ENCODE data around the gene BMPER.

Gene BMPER

DNA sequence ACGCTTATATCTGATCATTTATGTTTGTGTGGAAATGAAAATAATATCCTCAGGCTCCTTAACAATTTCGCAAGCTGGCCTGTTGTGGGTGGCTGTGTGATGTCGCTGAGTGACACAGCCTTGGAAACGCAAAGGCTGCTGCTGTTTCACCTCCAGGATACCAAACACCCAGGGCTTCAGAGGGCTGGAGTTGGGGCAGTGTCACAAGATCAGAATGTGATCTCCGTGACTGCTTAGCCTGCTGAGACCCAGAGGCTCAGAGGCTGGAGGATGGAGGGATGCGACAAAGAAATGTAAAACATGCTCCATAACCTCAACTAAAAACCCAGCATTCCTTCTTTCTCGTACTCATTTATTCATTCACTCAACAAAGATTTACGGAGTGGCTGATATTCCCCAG, 37.2 kb upstream of the BMPER start:
- Histone ChIP-seq H3F3A (ENCODE audit: insufficient read depth) (no peaks in the 10 kb centered on the region), H3K4me2 (ENCODE audit: low read depth, low read length, poor library complexity, severe bottlenecking) (no peak overlapping the region), H3K79me2 (ENCODE audit: insufficient read depth, low read length) (no peaks in the 10 kb centered on the region), H3K36me3 (ENCODE audit: low read length) (no peaks in the 10 kb centered on the region), H3K27ac (ENCODE audit: low read depth, low read length) (no peak overlapping the region), H3K9me2 (replicated peaks; ENCODE audit: insufficient read depth, low read length) (no peaks in the 10 kb centered on the region), H3K9ac (ENCODE audit: low read length) (no peak overlapping the region), H3K9me3 (ENCODE audit: insufficient read depth, low read length) (no peaks in the 10 kb centered on the region), H3K4me3 (ENCODE audit: insufficient read depth, low read length, poor library complexity, severe bottlenecking) (no peak overlapping the region), H4K20me1 (ENCODE audit: low read depth, low read length) (0 out of 2 replicates have a peak, but pooled peaks cover 3% of the 10 kb centered on the region), H3K27me3 (ENCODE audit: low read length) (no peaks in the 10 kb centered on the region), H2AFZ (ENCODE audit: low read depth, low read length, severe bottlenecking) (no peak overlapping the region)
- TF ChIP-seq, protein P1, sequence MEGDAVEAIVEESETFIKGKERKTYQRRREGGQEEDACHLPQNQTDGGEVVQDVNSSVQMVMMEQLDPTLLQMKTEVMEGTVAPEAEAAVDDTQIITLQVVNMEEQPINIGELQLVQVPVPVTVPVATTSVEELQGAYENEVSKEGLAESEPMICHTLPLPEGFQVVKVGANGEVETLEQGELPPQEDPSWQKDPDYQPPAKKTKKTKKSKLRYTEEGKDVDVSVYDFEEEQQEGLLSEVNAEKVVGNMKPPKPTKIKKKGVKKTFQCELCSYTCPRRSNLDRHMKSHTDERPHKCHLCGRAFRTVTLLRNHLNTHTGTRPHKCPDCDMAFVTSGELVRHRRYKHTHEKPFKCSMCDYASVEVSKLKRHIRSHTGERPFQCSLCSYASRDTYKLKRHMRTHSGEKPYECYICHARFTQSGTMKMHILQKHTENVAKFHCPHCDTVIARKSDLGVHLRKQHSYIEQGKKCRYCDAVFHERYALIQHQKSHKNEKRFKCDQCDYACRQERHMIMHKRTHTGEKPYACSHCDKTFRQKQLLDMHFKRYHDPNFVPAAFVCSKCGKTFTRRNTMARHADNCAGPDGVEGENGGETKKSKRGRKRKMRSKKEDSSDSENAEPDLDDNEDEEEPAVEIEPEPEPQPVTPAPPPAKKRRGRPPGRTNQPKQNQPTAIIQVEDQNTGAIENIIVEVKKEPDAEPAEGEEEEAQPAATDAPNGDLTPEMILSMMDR (IDR thresholded peaks at IDR 0.05; ENCODE audit: insufficient read depth, low read length, poor library complexity, severe bottlenecking) = no peak
- no peak for TF ChIP-seq EZH2phosphoT487 (conservative IDR thresholded peaks at IDR 0.05; ENCODE audit: low read length)

DNA sequence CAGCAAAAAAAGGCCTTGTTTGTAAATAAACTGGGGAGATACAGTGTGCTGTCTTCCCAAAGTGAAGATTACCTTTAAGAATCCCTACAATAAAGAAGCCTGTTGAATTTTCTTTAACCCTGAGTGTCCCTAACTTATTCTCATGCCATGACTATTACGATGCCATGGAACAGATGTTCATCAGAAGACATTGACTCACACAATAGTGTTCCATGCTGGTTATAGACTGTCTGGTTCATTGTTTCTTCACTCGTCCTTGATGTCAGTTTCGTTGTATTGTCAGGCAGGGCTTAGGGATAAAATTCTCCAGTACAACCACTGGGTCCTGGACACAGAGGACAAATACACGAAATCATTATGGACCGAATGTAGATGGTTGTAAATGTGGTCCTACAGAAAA, 36.2 kb upstream of the BMPER start:
- Histone ChIP-seq H3K9me2 (replicated peaks; ENCODE audit: insufficient read depth, low read length) (no peaks in the 10 kb centered on the region), H3K27me3 (ENCODE audit: low read length) (no peaks in the 10 kb centered on the region), H3K36me3 (ENCODE audit: low read length) (no peaks in the 10 kb centered on the region), H3K27ac (ENCODE audit: low read depth, low read length) (no peak overlapping the region), H3K4me2 (ENCODE audit: low read depth, low read length, poor library complexity, severe bottlenecking) (no peak overlapping the region), H3K4me3 (ENCODE audit: insufficient read depth, low read length, poor library complexity, severe bottlenecking) (no peak overlapping the region), H2AFZ (ENCODE audit: low read depth, low read length, severe bottlenecking) (no peak overlapping the region), H3K79me2 (ENCODE audit: insufficient read depth, low read length) (no peaks in the 10 kb centered on the region), H3K9ac (ENCODE audit: low read length) (no peak overlapping the region), H4K20me1 (ENCODE audit: low read depth, low read length) (0 out of 2 replicates have a peak, but pooled peaks cover 3% of the 10 kb centered on the region), H3F3A (ENCODE audit: insufficient read depth) (no peaks in the 10 kb centered on the region), H3K9me3 (ENCODE audit: insufficient read depth, low read length) (no peaks in the 10 kb centered on the region)
- TF ChIP-seq, protein P1 (IDR thresholded peaks at IDR 0.05; ENCODE audit: insufficient read depth, low read length, poor library complexity, severe bottlenecking) = no peak
- no peak for TF ChIP-seq EZH2phosphoT487 (conservative IDR thresholded peaks at IDR 0.05; ENCODE audit: low read length)

DNA sequence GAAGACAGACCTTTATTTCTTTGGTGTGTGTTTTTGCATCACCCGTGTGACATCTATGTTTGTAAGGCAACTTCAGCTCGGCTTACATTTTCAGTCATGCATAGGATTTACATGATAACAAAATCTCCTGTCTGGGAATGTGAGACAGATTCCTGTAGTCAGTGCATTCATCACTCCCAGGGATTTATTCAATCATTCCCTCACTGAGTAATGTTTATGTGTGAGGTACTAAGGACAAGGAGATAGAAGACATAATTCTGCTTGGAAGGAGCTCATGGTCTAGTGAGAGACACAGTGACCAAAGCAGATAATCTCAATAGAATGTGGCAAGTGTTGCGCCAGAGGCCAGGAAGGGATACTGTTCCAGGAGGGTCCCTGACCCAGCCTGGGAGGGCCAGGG, 35.2 kb upstream of the BMPER start:
- Histone ChIP-seq H3K9me2 (replicated peaks; ENCODE audit: insufficient read depth, low read length) (no peaks in the 10 kb centered on the region), H3K9ac (ENCODE audit: low read length) (no peak overlapping the region), H3K4me3 (ENCODE audit: insufficient read depth, low read length, poor library complexity, severe bottlenecking) (no peak overlapping the region), H3F3A (ENCODE audit: insufficient read depth) (no peaks in the 10 kb centered on the region), H3K27me3 (ENCODE audit: low read length) (no peaks in the 10 kb centered on the region), H3K4me2 (ENCODE audit: low read depth, low read length, poor library complexity, severe bottlenecking) (no peak overlapping the region), H3K79me2 (ENCODE audit: insufficient read depth, low read length) (no peaks in the 10 kb centered on the region), H3K9me3 (ENCODE audit: insufficient read depth, low read length) (no peaks in the 10 kb centered on the region), H3K27ac (ENCODE audit: low read depth, low read length) (no peak overlapping the region), H3K36me3 (ENCODE audit: low read length) (no peaks in the 10 kb centered on the region), H4K20me1 (ENCODE audit: low read depth, low read length) (0 out of 2 replicates have a peak, but pooled peaks cover 3% of the 10 kb centered on the region), H2AFZ (ENCODE audit: low read depth, low read length, severe bottlenecking) (no peak overlapping the region)
- TF ChIP-seq, protein P1 (IDR thresholded peaks at IDR 0.05; ENCODE audit: insufficient read depth, low read length, poor library complexity, severe bottlenecking) = no peak
- no peak for TF ChIP-seq EZH2phosphoT487 (conservative IDR thresholded peaks at IDR 0.05; ENCODE audit: low read length)
